Muscle of arm (tissue), 12 donors: ENCODE measurements around the gene PRDM16. TPM values are rescaled to one million over a fixed set of nuclear protein-coding genes. Genes with fewer than 3 reads are reported as not detected.

Experiments used
- DNase-seq: peaks from one replicate; pipeline ENCODE4 v3.0.0-alpha.2; 2013
- polyA plus RNA-seq, 12 donors: library from polyadenylated mRNA; unstranded; fragments of 120-200 nt; gene quantifications; one replicate each; pipeline ENCODE4 v1.2.1, GENCODE V29; 2013; ENCODE audit not compliant: insufficient read length in 12 of 12

The PRDM16 gene
- polyA plus RNA-seq, 12 donors = 0.66 to 2.0 (median 0.87) TPM; not detected in 2

DNA sequence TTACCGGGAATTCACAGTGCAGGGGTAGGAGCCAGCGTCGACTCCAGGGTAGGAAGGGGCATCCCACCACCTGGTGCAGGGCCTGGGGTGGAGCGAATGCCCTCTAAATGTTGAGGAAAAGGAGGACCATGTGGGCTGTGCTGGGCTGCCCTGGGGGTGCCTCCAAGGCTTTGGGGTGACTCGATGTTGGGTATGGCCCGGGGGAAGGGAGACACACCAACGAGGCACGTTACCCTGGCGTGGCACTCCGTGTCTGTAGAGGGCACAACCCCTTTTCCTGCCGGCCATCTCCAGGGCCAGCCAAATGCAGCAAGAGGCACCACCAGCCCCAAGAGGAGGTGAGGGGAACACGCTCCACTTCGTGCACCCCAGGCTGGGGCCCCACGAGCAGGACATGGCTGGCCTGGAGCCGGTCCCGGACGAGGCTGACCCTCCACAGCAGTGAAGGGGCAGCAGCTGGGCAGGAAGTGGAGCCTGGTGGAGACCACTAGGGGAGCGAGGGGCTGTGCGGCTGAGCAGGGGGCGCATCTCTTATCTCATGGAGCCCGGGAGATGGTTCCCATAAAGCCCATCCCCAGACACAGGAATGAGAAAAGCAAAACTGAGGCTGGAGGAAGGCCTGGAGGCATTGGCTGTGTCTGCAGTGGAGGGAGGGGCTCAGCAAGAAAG lies 36.5 kb upstream of the PRDM16 start:
- DNase-seq = no peak

DNA sequence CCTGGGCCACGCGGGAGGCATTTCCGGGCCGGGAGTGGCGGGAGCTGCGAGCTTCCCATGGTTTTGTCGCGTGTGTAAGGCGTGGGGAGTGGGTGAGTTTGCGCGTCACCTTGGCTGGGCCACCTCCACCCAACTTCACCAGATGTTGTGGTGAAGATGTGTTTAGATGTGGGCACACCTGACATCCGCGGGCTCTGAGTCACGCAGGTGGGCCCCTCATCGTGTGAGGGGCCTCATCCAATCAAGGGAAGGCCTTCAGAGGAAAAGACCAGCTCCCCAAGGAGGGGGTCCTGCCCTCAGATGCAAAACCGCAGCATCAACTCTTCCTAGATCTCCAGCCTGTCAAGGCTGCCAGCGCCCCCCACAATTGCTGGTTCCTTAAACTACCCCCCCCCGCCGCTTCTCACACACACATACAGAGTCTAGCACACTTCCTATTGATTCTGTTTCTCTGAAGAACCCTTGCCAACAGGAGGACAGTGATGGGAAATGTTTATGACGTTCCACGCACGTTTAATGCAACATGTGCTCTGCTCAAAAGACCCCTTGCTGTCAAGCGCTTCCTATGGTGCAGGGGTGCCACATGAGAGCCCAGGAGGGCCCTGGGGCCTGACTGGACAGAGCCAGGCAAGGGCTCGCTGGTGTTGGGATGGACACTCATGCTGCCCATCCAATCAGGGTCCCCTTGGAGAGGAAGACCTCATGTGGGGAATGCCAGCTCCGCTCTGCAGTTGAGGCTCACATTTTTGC lies 35.8 kb upstream of the PRDM16 start:
- no peak for DNase-seq

DNA sequence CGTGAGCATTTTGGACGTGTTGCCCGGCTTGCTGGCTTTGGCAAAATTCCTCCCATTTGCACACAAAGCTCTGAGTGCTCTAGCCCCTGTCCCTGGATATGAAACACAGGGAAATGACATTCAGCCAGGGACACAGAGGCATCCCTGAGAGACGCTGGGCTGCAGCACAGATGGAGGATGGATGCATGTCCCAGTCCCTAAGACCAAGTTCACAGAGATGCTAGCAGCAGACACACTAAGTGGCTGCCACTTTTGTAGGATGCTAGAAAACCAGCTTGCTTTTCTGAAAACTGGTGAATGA lies 35.3 kb upstream of the PRDM16 start:
- DNase-seq = no peak

DNA sequence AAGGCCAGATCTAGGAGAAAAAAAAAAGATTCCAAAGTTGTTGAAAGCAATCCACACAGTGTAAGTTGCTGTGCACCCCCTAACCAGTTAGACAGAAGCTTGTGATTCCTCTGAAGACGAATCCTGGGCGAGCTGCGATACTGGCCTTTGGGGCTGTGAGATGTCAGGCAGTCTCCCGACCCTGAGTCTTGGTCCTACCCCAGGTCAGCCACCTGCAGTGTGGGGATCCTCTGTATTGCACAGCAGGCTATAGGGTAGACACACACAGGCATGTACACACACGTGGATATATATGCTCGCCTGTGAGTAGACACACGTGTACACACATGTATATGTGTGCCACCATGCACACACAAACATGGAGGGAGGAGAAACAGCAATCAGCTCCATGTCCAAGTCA lies 34.8 kb upstream of the PRDM16 start:
- no peak for DNase-seq

DNA sequence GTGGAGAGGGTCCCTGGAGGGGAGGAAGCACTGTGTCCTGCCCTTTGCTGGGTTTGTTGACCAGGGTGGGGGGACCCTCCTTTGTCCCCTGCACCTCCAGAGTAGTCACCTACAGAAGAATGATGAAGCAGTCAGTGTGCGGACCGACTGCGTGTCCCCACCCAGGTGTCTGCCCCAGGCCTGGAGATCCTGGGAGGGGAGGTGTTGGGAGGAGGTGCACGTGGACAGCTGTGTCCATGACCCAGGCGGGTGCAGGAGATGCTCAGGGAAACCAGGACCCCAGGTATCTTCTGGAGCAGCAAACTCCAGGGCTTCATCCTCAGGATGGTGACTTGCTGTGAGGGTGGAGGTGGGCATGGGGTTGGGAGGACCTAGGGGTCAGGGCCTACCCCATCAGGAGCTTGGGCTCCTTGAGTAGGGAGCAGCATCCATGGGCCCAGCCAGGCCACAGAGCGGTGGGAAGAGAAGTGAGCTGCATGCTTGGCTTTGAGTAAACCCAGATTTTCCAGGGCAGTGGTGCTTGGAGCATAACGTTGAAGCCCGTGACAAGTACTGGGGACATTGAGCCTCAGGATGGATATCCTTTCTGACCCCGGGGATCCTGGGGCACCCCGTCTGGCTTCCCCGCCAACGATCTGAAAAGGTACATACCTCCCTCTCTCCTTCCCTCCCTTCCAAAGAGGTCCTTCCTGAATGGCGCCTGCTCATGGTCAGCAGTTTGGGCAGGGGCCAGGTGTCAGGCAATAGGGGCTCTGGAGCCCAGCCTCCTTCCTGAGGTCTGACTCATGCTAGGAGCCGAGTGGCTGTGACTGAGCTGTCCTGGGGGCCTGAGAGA lies 34.1 kb upstream of the PRDM16 start:
- no peak for DNase-seq

DNA sequence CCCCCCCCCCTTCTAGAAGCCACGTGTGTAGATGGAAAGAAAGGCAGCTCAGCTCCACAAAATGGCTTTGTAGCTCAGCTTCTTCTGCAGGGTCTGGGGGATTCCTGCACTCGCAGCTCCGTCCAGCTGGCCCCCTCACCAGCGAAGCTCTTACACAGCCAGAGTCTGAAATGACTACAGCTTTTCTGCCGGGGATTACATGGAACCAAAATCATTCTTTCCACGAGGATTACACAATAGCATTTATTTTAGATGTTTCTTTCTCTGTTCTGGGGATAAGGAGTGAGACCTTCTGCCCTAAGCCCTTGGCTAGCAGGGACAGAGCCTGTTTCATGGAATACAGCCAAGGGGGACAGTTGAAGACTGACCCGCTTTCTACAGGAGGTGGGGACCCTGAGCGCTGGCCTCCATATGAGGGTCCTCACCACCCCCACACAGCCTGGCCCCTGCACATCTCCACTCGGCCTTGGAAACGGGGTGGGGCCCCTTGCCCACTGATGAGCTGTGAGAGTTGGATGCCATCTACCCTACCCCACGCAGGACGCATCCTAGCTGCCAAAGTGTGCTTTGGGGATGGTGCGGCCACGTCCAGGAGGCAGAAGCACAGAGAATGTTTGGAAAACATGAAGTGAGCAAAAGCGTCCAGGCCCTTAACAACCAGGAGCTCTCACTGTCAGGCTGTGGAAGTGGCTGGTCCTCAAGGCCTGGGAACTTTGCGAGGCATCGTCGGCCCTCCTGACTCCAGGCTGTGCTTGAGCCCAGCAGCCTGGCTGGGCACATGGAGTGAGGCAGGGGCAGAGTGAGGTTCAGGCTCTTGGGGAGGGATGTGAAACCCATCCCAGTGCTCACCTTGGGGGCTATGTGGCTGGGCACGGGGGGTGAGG lies 33.2 kb upstream of the PRDM16 start:
- DNase-seq = peak; percentile 46

DNA sequence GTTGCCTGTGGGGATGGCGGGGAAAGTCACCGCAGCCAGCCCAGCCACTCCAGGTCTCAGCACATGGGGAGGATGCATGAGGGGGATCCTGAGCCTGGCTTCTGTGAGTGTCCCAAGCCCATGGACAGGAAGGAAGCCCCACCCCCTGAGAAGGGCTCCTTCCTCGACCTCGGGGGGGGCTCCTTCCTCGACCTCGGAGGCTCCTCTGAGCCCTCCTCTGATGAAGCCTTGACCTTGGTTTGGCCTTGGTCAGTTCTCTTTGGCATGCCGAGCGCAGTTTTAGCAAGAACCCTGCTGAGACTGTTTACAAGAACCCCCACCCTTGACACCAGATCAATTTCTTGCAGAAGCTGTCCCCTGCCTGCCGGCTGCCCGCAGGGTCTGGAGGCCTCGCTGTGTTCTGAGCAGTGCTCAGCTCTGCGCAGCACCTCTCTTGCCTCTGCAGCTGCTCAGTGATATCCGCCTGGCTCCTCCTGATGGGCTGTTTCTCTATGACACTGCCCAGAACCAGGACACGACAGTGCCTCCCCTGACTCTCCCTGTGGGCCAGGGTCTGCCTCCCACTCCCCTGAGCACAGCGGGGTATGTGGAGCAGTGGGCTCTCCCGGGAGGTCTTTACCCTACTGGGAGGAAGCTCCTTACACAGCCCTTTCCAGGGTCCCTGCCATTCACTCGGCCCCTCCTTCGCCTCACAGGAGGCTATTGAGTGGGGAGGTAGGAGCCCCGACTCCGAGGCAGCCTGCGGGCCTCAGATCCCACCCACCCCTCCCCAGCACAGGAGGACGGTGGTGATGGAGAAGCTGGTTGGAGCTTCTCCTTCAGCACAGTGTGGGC lies 32.3 kb upstream of the PRDM16 start:
- DNase-seq = no peak

DNA sequence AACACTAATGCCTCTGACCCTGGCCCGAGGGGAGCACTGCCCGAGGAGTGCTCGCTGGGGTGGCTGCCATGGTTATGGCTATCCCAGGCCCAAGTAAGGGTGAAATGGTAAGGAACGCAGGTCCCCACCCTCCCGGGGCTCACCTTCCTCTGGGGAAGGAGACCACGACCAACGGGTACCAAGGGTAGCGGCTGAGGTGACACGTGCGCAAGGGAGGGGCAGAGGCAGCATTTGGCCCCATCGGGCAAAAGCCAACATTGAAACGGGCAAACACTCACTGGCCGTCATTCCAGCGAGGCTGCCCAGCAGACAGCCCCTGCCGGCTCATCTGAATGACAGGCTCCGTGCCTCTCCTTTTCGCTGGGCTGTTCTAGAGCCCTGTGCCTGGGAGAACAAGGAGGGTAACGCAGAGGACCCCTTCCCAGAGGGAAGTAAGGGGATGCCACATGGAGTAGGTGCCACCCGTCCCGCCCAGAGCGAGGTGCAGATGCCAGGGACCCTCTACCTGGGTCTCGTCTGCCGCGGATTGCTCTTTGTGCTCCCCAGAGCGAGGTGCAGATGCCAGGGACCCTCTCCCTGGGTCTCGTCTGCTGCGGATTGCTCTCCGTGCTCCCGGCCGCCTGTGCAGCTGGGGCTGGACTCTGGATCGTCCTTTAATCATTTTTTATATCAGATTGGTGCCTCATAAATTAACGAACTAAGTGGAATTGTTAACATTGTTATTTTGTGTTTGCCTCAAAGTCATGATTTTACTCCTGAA lies 31.5 kb upstream of the PRDM16 start:
- no peak for DNase-seq

DNA sequence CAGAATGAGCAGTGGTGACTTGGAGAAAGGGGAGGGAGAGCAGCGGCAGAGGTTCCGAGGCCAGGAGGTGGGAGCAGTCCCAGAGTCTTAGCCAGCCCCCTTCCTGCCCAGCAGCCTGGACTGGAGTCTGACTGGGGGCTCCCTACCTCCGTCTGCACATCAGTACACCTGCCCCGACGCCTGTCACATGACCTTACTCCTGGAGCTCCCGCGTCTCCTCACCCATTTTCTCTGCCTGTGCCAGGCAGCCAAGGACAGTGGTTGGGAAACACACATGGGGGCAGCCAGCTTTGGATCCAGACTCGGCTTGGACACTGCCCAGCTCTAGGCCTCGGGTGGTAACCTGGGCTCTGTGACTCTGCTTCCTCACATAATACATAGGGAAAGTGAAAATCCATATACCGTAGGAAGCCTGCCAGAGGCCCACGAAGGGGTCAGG lies 30.9 kb upstream of the PRDM16 start:
- DNase-seq = no peak

DNA sequence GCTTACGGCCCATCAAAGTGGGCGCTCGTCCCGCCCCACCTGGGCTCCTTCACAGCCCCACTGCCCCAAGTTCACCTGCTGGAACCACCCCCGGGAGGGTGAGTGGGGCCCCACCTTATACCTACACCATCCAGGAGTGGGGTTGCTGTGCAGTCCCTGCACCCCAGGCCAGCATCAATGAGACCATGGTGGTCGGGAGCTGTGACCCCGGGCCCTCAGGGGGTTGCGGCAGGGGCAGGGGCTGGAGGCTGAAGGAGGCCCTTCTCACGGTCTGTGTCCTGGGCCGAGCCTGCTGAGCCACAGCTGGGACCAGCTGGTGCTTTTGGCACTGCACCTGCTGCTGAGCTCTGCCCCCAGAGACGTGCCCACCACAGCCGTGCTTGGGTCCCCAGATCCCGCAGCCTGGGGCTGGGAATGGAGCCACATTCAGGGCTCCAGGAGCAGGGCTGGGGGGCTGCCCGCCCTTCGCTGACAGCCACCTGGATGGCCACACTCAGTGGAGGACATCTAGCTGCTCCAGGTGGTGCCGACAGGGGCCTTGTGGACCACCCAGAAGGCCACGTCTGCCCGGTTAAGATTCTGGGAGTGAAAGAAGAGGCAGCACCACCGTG lies 30.3 kb upstream of the PRDM16 start:
- DNase-seq = no peak

DNA sequence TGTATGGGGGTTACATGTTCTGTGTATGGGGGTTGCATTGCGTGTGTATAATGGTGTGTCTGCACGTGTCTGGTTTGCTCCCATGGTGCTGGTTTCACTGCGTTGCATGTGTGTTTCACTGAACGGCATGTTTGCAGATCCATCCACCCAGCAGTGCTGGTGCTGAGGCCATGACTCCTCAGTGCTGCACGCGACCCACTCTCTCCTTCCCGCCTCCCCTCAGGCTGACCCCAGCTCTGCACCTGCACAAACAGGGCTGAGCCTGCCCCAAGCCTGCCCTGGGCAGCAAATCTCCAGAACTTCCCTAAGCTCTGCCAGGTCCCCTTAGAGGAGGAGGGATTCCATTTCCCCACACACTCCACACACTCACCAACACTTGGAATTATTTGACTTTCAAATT lies 29.0 kb upstream of the PRDM16 start:
- DNase-seq = no peak

DNA sequence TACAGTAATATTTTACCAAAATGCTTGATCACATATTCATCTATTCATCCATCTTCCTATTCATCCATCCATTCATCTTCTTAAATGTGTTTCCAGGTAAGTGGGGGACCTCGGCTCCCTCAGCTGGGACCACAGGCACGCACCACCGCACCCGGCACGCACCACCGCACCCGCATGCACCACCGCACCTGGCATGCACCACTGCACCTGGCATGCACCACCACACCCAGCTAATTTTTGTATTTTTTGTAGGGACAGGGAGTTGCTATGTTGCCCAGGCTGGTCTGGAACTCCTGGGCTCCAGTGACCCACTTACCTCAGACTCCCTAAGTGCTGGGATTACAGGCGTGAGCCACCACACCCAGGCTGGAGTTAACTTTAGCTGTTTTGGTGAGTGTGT lies 26.5 kb upstream of the PRDM16 start:
- DNase-seq = no peak

DNA sequence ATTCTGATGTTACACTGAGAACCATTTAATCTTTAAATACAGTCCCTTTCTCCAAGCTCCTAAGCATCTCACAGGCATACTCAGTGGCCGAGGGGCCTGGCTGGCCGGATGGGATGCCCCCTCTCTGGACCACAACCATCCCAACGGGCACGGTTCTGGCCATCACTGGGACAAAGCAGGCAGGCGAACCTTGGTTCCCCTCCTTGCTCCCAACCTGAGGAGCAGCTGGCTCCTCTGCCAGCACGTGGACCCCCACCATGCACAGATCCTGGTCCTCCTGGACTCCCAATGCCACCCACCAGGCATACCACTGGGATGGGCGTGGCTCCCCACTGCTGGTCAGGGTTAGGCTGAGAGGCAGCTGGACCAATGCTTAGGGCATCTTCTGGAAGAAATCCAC lies 19.8 kb upstream of the PRDM16 start:
- DNase-seq = no peak

DNA sequence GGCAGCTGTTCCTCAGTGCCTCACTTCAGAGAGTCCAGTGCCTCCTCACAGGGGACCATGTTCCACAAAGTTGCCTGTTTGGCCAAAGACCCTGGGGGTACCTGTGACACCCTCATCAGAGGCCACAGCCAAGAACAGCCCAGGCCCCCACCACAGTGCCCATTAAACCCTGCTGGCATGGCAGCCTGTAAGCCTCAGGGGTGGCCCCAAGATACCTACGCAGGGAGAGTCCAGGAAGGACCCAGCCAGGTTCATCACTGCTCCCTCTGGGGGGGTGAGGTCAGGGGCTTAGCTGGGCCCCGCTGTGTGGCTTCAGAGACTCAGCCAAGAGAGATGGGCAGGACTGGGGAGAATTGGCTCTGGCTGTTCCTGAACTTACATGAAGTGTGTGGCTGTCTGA lies 19.1 kb upstream of the PRDM16 start:
- no peak for DNase-seq

DNA sequence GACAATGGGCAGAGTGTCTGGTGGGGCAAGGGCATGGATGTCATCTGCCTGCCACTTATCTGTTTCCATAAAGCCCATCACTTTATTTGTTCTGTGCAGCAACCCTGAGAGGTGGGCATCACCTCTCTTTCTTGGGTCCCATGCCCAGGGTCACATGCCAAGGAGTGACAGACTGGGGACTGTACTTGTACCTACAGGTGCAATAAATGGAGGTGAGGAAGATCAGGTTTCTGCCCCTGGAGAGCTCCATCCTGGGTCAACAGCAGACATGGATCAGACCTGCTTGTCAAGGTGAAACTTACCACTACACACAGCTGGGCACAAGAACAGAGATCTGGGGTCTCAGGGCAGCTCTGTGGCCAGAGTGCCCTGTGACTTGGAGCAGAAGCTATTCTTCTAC lies 18.4 kb upstream of the PRDM16 start:
- DNase-seq = no peak

DNA sequence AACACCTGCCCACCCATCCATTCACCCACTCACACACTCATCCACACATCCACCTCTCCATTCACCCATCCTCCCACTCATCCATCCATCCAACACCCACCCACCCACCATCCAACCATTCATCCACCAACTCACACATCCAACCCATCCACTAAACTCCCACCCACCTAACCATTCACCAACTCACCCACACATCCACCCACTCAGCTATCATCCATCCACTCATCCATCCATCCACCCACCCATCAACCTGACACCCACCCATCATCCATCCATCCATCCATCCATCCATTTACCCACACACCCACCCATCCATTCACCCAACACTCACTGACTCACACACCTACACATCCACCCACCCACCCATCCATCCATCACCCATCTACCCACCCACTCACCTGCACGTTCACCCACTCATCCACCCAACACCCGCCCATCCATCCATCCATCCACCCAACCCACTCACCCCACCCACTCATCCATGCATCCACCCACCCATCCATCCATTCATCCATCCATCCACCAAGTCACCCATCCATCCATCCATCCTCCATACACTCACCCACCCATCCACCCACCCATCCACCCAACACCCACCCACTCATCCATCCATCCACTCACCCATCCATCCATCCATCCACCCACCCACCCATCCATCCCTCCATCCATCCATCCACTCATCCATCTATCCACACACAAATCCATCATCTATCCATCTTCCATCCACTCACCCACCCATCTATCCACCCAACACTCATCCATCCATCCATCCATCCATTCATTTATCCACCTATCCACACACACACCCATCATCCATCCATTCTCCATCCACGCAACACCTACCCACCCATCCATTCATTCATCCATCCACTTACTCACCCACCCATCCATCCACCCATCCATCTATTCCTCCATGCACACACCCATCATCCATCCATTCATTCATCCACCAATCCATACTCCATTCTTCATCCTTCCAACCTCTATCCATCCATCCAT lies 17.4 kb upstream of the PRDM16 start:
- DNase-seq = no peak

DNA sequence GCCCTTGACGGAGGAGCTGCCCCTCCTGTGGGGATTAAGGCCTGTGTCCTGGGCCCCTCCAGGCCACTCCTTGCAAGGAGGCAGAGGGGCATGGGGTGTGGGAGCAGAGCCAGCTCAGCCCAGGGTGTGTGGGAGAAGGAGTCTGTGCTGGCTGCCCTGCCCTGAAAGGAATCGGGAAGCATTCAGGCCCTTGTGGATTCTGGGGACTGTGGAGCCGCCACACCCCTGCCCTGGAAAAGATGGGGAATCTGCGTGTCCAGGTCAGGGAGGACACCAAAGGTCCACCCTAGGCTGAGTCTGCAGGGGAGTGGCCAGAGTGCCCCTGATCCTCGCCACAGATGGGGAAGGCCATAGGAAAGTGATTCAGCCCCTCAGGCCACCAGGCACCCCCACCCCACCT lies 16.5 kb upstream of the PRDM16 start:
- no peak for DNase-seq

DNA sequence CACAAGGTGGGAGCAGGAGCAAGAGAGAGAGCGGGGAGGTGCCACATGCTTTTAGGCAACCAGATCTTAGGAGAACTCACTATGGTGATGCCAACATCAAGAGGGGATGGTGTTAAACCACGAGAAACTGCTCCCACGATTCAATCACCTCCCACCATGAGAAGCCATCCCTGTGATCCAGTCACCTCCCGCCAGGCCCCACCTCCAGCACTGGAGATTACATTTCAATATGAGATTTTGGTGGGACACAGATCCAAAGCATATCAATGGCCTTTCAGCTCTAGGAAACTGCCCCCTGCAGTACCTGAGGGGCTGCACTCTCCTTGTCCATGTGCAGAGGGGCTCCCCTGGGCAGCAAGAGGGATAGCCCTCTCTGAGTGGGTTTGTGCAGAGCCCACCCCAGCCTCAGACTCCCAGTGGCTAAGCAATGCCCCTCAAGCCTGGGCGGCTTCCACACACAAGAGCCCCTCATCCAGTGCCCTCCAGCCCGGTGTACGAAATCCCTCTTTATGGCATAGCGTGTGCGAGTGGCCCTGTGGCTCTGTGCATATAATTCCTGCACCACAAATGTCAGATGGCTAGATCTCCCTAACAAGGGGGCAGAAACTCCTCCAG lies 15.5 kb upstream of the PRDM16 start:
- no peak for DNase-seq
